Astrocyte (in vitro differentiated cells and primary cell): ENCODE data around the gene PTPN3. TPM values are rescaled to one million over a fixed set of nuclear protein-coding genes. Genes with fewer than 3 reads are reported as not detected.

Experiments
- DNase-seq: peaks from one replicate; pipeline ENCODE4 v3.0.0-alpha.2; 2010; ENCODE audit warnings: low read depth
- FAIRE-seq: peaks from 2 replicates; lab custom pipeline; 2011; peaks lifted over from hg19 to GRCh38; lab: Jason Lieb, UNC
- H2AFZ ChIP-seq: 2 replicates; pipeline ENCODE4 v1.6.0; 2012; ENCODE audit warnings: low read depth, low read length, inconsistent platforms
- H3K27ac ChIP-seq: 2 replicates; pipeline ENCODE4 v1.5.1; 2011; ENCODE audit warnings: low read depth, low read length, inconsistent platforms
- H3K27me3 ChIP-seq: 2 replicates; pipeline ENCODE4 v1.6.0; 2011; ENCODE audit warnings: low read length, inconsistent platforms; ENCODE audit not compliant: insufficient read depth
- H3K36me3 ChIP-seq: 2 replicates; pipeline ENCODE4 v1.5.1; 2011; ENCODE audit warnings: low read length, inconsistent platforms; ENCODE audit not compliant: insufficient read depth
- H3K4me1 ChIP-seq: 2 replicates; pipeline ENCODE4 v1.5.1; 2011; ENCODE audit warnings: low read length, inconsistent platforms; ENCODE audit not compliant: insufficient read depth
- H3K4me2 ChIP-seq: 2 replicates; pipeline ENCODE4 v1.6.0; 2012; ENCODE audit warnings: low read length, inconsistent platforms
- H3K4me3 ChIP-seq: 2 replicates; pipeline ENCODE4 v1.5.1; 2011; ENCODE audit warnings: low read depth, mild to moderate bottlenecking, low read length, inconsistent platforms; ENCODE audit not compliant: insufficient read depth
- H3K79me2 ChIP-seq: 2 replicates; pipeline ENCODE4 v1.6.0; 2012; ENCODE audit warnings: mild to moderate bottlenecking, low read length, inconsistent platforms; ENCODE audit not compliant: insufficient read depth
- H3K9ac ChIP-seq: 2 replicates; pipeline ENCODE4 v1.6.0; 2012; ENCODE audit warnings: mild to moderate bottlenecking, low read length, inconsistent platforms
- H3K9me3 ChIP-seq: 2 replicates; pipeline ENCODE4 v1.5.1; 2012; ENCODE audit warnings: low read depth, mild to moderate bottlenecking, low read length, inconsistent platforms; ENCODE audit not compliant: insufficient read depth
- H4K20me1 ChIP-seq: 2 replicates; pipeline ENCODE4 v1.6.0; 2012; ENCODE audit warnings: low read length, inconsistent platforms; ENCODE audit not compliant: insufficient read depth
- H3K27ac Mint-ChIP-seq: one replicate; pipeline ENCODE4 v1.8.0; 2021; ENCODE audit warnings: mild to moderate bottlenecking, mixed read lengths; ENCODE audit not compliant: unreplicated experiment
- H3K27me3 Mint-ChIP-seq: one replicate; pipeline ENCODE4 v1.8.0; 2021; ENCODE audit warnings: low read depth, mixed read lengths; ENCODE audit not compliant: unreplicated experiment
- H3K36me3 Mint-ChIP-seq: one replicate; pipeline ENCODE4 v1.8.0; 2021; ENCODE audit warnings: low read depth, mixed read lengths; ENCODE audit not compliant: unreplicated experiment
- H3K4me1 Mint-ChIP-seq: one replicate; pipeline ENCODE4 v1.8.0; 2021; ENCODE audit warnings: low read depth, mixed read lengths; ENCODE audit not compliant: unreplicated experiment
- H3K4me3 Mint-ChIP-seq: one replicate; pipeline ENCODE4 v1.8.0; 2021; ENCODE audit warnings: mild to moderate bottlenecking, moderate library complexity, mixed read lengths; ENCODE audit not compliant: unreplicated experiment
- H3K9me3 Mint-ChIP-seq: one replicate; pipeline ENCODE4 v1.8.0; 2021; ENCODE audit warnings: mild to moderate bottlenecking, mixed read lengths; ENCODE audit not compliant: unreplicated experiment
- CTCF ChIP-seq: IDR thresholded peaks from 2 replicates; pipeline ENCODE4 v1.5.1; 2011; ENCODE audit warnings: low read depth, mild to moderate bottlenecking, inconsistent platforms, low read length, moderate library complexity; ENCODE audit not compliant: insufficient read depth
- EZH2 ChIP-seq: IDR thresholded peaks from 2 replicates; pipeline ENCODE4 v1.6.1; 2012; ENCODE audit warnings: mild to moderate bottlenecking, low read length, inconsistent platforms; ENCODE audit not compliant: insufficient read depth
- total RNA-seq: library from RNA; stranded (reverse); gene quantifications from 2 replicates; pipeline ENCODE4 v1.2.1, GENCODE V29; 2021

The PTPN3 gene
- total RNA-seq, 1 donor from 2014 or later = 1.1 TPM

- H3K4me1 ChIP-seq = no peaks in the 10 kb centered on the region
- H3K27ac Mint-ChIP-seq = no peak overlapping the region
- peaks cover 6% of the 10 kb centered on the region for H3K27me3 Mint-ChIP-seq
- H3K79me2 ChIP-seq = no peaks in the 10 kb centered on the region
- no peak overlapping the region for H3K4me3 ChIP-seq
- H3K36me3 ChIP-seq = no peaks in the 10 kb centered on the region
- H3K4me3 Mint-ChIP-seq = no peak overlapping the region
- no peaks in the 10 kb centered on the region for H4K20me1 ChIP-seq
- no peaks in the 10 kb centered on the region for H3K9me3 ChIP-seq
- H3K9ac ChIP-seq = no peak overlapping the region
- no peak for DNase-seq
- H3K4me2 ChIP-seq = no peak overlapping the region
- no peak for FAIRE-seq
- peaks cover 2% of the 10 kb centered on the region for H3K36me3 Mint-ChIP-seq
- no peak overlapping the region for H2AFZ ChIP-seq
- peaks cover 10% of the 10 kb centered on the region for H3K9me3 Mint-ChIP-seq
- H3K27me3 ChIP-seq = peaks cover 3% of the 10 kb centered on the region
- no peaks in the 10 kb centered on the region for H3K4me1 Mint-ChIP-seq
- H3K27ac ChIP-seq = no peak overlapping the region
- no peak for TF ChIP-seq CTCF
Measured at GRCh38 chr9:109355564-109356297, 142.4 kb downstream of the PTPN3 start.

DNA sequence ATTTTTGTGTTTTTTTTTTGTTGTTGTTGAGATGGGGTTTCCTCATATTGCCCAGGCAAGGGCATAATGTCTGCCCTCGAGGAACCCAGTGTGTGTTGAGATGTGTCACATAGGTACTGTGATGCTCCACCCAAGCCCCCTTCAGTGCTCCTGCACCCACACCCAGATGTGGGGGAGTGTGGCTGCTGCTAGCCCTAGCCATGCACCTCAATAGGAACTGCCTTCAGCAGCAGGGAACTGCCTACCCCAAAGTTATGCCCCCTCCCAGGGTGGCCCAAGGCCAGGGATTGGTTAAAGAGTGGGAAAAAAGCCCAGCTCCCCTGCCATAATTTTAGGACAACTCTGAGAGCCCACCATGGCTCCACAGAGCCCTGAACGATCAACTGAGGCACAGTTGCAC lies 143.9 kb downstream of the PTPN3 start:
- H3K27me3 Mint-ChIP-seq = peaks cover 6% of the 10 kb centered on the region
- no peaks in the 10 kb centered on the region for H4K20me1 ChIP-seq
- H3K79me2 ChIP-seq = no peaks in the 10 kb centered on the region
- H3K36me3 Mint-ChIP-seq = peaks cover 2% of the 10 kb centered on the region
- no peak overlapping the region for H3K4me2 ChIP-seq
- no peak overlapping the region for H3K4me3 Mint-ChIP-seq
- H2AFZ ChIP-seq = no peak overlapping the region
- DNase-seq (no peak), FAIRE-seq (no peak)
- no peaks in the 10 kb centered on the region for H3K9me3 ChIP-seq
- peaks cover 3% of the 10 kb centered on the region for H3K27me3 ChIP-seq
- H3K4me3 ChIP-seq = no peak overlapping the region
- H3K9ac ChIP-seq = no peak overlapping the region
- H3K4me1 Mint-ChIP-seq = peaks cover under 1% of the 10 kb centered on the region
- no peak overlapping the region for H3K27ac Mint-ChIP-seq
- no peaks in the 10 kb centered on the region for H3K36me3 ChIP-seq
- no peak for TF ChIP-seq EZH2
- TF ChIP-seq CTCF = no peak
- no peak overlapping the region for H3K27ac ChIP-seq
- H3K4me1 ChIP-seq = no peaks in the 10 kb centered on the region
- peaks cover 7% of the 10 kb centered on the region for H3K9me3 Mint-ChIP-seq

DNA sequence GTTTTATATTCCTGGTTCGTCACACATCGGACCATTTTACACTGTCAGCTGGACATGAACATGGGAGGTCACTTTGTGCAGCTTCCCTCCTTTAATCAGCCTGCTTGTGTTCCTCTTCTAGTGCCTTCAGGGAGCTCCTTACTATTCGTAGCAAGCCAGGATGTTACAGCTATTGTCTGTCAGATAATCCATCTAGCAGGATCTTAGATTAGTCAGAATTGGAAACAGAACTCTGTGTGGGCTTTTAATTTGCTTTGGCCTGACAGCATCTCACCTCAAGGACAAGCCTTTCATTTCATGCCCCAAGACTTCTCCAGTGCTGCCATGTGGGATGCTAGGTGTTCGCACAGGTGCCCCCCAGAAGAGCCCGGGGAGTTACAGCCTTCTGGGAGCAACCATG lies 147.1 kb downstream of the PTPN3 start:
- H3K9me3 ChIP-seq = no peaks in the 10 kb centered on the region
- H3K36me3 ChIP-seq = no peaks in the 10 kb centered on the region
- H3K4me3 ChIP-seq = no peak overlapping the region
- TF ChIP-seq CTCF = no peak
- TF ChIP-seq EZH2 = no peak
- H3K79me2 ChIP-seq = no peaks in the 10 kb centered on the region
- no peak overlapping the region for H3K27ac Mint-ChIP-seq
- peaks cover 3% of the 10 kb centered on the region for H3K4me1 Mint-ChIP-seq
- peaks cover 2% of the 10 kb centered on the region for H3K36me3 Mint-ChIP-seq
- H3K9me3 Mint-ChIP-seq = peaks cover 4% of the 10 kb centered on the region
- no peaks in the 10 kb centered on the region for H4K20me1 ChIP-seq
- H3K9ac ChIP-seq = no peak overlapping the region
- H3K27me3 ChIP-seq = peaks cover 17% of the 10 kb centered on the region
- H2AFZ ChIP-seq = no peak overlapping the region
- peaks cover 6% of the 10 kb centered on the region for H3K27me3 Mint-ChIP-seq
- no peak for FAIRE-seq
- H3K4me3 Mint-ChIP-seq = no peak overlapping the region
- DNase-seq = no peak
- no peak overlapping the region for H3K27ac ChIP-seq
- no peak overlapping the region for H3K4me2 ChIP-seq
- H3K4me1 ChIP-seq = no peaks in the 10 kb centered on the region
